Activated CD8-positive, alpha-beta T cell treated with anti-CD3 and anti-CD28 coated beads for 36 hours (primary cell): ENCODE data around the gene TBC1D9. TPM values are rescaled to one million over a fixed set of nuclear protein-coding genes. Genes with fewer than 3 reads are reported as not detected.

Experiments
- ATAC-seq: fragments of 200-7000 bp; cut with Tn5 transposase; one replicate; pipeline ENCODE4 v1.10.0; 2021; ENCODE audit warnings: mild to moderate bottlenecking, moderate library complexity
- CTCF ChIA-PET: fragments of 350-600 bp; sonication (Branson Sonifier 250); formaldehyde crosslinking; loops from one replicate; lab custom pipeline; 2021; ENCODE audit warnings: antibody characterized with exemption; lab: Charles Lee
- POLR2A ChIA-PET: fragments of 350-600 bp; sonication (Branson Sonifier 250); formaldehyde crosslinking; loops from one replicate; lab custom pipeline; 2021; ENCODE audit warnings: antibody characterized with exemption; lab: Charles Lee
- DNase-seq: peaks from one replicate; pipeline ENCODE4 v3.0.0-alpha.2; 2020
- H3K27ac Mint-ChIP-seq: one replicate; pipeline ENCODE4 v1.8.0; 2021; ENCODE audit warnings: mild to moderate bottlenecking, mixed read lengths
- H3K27me3 Mint-ChIP-seq: one replicate; pipeline ENCODE4 v1.8.0; 2021; ENCODE audit warnings: mixed read lengths
- H3K36me3 Mint-ChIP-seq: one replicate; pipeline ENCODE4 v1.8.0; 2021; ENCODE audit warnings: low read depth, mixed read lengths
- H3K4me1 Mint-ChIP-seq: one replicate; pipeline ENCODE4 v1.8.0; 2021; ENCODE audit warnings: low read depth, mixed read lengths
- H3K4me3 Mint-ChIP-seq: one replicate; pipeline ENCODE4 v1.8.0; 2021; ENCODE audit warnings: mild to moderate bottlenecking, moderate library complexity, mixed read lengths
- H3K9me3 Mint-ChIP-seq: one replicate; pipeline ENCODE4 v1.8.0; 2021; ENCODE audit warnings: mixed read lengths
- intact Hi-C: fragments of 100-400 bp; cut with micrococcal nuclease; formaldehyde crosslinking; loops from one replicate; pipeline ENCODE4 v1.10.0; 2022
- total RNA-seq, 2 experiments: library from RNA; stranded (reverse); gene quantifications; one replicate each; pipeline ENCODE4 v1.2.3, GENCODE V29; 2021
- TF ChIP-seq, protein P1 (sequence below): fragments of 200-600 bp; IDR thresholded peaks from one replicate; pipeline ENCODE4 v1.8.0; 2022; ENCODE audit warnings: antibody characterized with exemption, mild to moderate bottlenecking

The TBC1D9 gene
- total RNA-seq, 2 experiments from 2014 or later, result not detected

- ChIA-PET CTCF (no interaction called here), POLR2A (no interaction called here)
- no peak overlapping the region for H3K4me3 Mint-ChIP-seq
- H3K9me3 Mint-ChIP-seq, result no peaks in the 10 kb centered on the region
- no peaks in the 10 kb centered on the region for H3K36me3 Mint-ChIP-seq
- intact Hi-C loops, result no loop called here
- no peaks in the 10 kb centered on the region for H3K4me1 Mint-ChIP-seq
- no peak for ATAC-seq
- no peak overlapping the region for H3K27ac Mint-ChIP-seq
- peaks cover 5% of the 10 kb centered on the region for H3K27me3 Mint-ChIP-seq
- no peak for DNase-seq
- TF ChIP-seq, protein P1, sequence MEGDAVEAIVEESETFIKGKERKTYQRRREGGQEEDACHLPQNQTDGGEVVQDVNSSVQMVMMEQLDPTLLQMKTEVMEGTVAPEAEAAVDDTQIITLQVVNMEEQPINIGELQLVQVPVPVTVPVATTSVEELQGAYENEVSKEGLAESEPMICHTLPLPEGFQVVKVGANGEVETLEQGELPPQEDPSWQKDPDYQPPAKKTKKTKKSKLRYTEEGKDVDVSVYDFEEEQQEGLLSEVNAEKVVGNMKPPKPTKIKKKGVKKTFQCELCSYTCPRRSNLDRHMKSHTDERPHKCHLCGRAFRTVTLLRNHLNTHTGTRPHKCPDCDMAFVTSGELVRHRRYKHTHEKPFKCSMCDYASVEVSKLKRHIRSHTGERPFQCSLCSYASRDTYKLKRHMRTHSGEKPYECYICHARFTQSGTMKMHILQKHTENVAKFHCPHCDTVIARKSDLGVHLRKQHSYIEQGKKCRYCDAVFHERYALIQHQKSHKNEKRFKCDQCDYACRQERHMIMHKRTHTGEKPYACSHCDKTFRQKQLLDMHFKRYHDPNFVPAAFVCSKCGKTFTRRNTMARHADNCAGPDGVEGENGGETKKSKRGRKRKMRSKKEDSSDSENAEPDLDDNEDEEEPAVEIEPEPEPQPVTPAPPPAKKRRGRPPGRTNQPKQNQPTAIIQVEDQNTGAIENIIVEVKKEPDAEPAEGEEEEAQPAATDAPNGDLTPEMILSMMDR, result no peak
Measured at GRCh38 chr4:140689623-140690022, 66.6 kb downstream of the TBC1D9 start.

- ChIA-PET POLR2A (no interaction called here), CTCF (no interaction called here)
- peaks cover 5% of the 10 kb centered on the region for H3K27me3 Mint-ChIP-seq
- no peaks in the 10 kb centered on the region for H3K4me1 Mint-ChIP-seq
- H3K4me3 Mint-ChIP-seq, result no peak overlapping the region
- H3K9me3 Mint-ChIP-seq, result no peaks in the 10 kb centered on the region
- H3K27ac Mint-ChIP-seq, result no peak overlapping the region
- TF ChIP-seq, protein P1, result no peak
- intact Hi-C loops, result no loop called here
- no peak for ATAC-seq
- no peak for DNase-seq
- H3K36me3 Mint-ChIP-seq, result no peaks in the 10 kb centered on the region
Measured at GRCh38 chr4:140688711-140689598, 67.2 kb downstream of the TBC1D9 start.

DNA sequence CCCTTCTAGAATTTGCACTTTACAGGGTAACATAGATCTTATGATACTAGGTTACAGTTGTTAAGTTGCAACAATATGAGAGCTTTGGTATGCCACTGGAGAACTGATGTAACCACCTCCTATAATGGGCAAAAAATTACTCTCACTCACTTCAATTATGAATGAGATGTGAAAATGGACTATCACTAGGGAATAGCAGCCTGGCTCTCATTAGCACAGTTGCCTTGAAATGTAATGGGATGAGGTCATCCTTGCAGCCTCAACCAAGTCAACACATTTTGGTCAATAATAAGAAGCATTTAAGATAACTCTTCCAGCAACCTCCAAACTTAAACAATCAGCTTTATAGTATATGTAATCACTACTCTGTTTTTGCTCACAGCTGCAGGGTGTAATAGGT lies 69.4 kb downstream of the TBC1D9 start:
- CTCF ChIA-PET, result no interaction called here
- POLR2A ChIA-PET, result no interaction called here

DNA sequence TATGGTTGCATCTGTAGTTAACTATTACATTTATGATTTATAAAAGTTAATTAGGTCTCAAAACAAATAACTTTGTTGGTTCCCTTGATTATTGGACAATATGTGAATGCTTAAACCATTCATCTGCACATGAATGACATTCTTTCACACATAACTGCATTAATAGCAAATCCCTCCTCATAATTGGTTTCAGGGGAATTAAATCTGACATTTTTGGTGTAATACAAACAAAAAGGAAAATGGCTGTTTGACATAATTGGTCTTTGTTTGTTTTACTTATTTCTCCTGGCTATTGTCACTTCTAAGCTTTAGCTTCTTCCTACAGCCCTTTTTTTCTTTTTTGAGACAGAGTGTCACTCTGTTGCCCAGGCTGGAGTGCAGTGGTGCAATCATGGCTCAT lies 71.9 kb downstream of the TBC1D9 start:
- TF ChIP-seq, protein P1, result no peak
- POLR2A ChIA-PET, result no interaction called here
- no peaks in the 10 kb centered on the region for H3K36me3 Mint-ChIP-seq

More for the DNA sequence above, 69.4 kb downstream of the TBC1D9 start:
- Mint-ChIP-seq H3K27me3 (peaks cover 6% of the 10 kb centered on the region), H3K36me3 (no peaks in the 10 kb centered on the region), H3K4me3 (no peak overlapping the region), H3K9me3 (no peaks in the 10 kb centered on the region), H3K4me1 (no peaks in the 10 kb centered on the region), H3K27ac (no peak overlapping the region)
- TF ChIP-seq, protein P1, result no peak
- ATAC-seq, result no peak
- intact Hi-C loops, result no loop called here
- no peak for DNase-seq

GRCh38 chr4:140681201-140681600 lies 75.0 kb downstream of the TBC1D9 start:
- peaks cover 15% of the 10 kb centered on the region for H3K27me3 Mint-ChIP-seq
- no peak for ATAC-seq
- H3K4me1 Mint-ChIP-seq, result no peaks in the 10 kb centered on the region
- no peak for DNase-seq
- POLR2A ChIA-PET, result no interaction called here
- H3K4me3 Mint-ChIP-seq, result no peak overlapping the region
- H3K9me3 Mint-ChIP-seq, result no peaks in the 10 kb centered on the region
- intact Hi-C loops, result no loop called here
- no peaks in the 10 kb centered on the region for H3K36me3 Mint-ChIP-seq
- H3K27ac Mint-ChIP-seq, result no peak overlapping the region
- CTCF ChIA-PET, result no interaction called here
- TF ChIP-seq, protein P1, result no peak

More for the DNA sequence above, 71.9 kb downstream of the TBC1D9 start:
- Mint-ChIP-seq H3K27ac (no peak overlapping the region), H3K9me3 (no peaks in the 10 kb centered on the region), H3K4me1 (no peaks in the 10 kb centered on the region), H3K4me3 (no peak overlapping the region), H3K27me3 (peaks cover 19% of the 10 kb centered on the region)
- CTCF ChIA-PET, result no interaction called here
- ATAC-seq (no peak), DNase-seq (no peak)
- intact Hi-C loops, result no loop called here
